Right hindlimb (tissue), 1 donor: Measurements from ENCODE around the gene RERE.
"Not testable (repeated sequence)": the region's sequence is repeated elsewhere in the genome, so short reads cannot be mapped to it uniquely, and the experiment has no call there.

ENCODE experiments used
- DNase-seq: peaks from one replicate; pipeline ENCODE4 v3.0.0-alpha.2; 2018

Gene RERE

DNA sequence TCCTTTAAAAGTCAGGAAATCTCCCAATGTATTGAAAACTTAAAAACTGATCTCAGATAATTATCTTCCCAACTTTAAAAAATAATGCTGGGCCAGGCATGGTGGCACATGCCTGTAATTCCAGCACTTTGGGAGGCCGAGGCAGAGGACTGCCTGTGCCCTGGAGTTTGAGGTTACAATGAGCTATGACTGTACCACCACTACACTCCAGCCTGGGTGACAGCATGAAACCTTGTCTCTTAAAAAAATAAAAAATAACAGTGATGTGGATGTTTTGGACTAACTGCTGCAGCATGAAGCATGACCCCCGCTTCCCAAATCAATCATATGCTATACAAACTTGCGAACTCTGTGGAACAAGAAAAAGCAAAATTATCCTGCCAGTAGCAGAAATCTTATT, 186.3 kb downstream of the RERE start:
- no peak for DNase-seq

DNA sequence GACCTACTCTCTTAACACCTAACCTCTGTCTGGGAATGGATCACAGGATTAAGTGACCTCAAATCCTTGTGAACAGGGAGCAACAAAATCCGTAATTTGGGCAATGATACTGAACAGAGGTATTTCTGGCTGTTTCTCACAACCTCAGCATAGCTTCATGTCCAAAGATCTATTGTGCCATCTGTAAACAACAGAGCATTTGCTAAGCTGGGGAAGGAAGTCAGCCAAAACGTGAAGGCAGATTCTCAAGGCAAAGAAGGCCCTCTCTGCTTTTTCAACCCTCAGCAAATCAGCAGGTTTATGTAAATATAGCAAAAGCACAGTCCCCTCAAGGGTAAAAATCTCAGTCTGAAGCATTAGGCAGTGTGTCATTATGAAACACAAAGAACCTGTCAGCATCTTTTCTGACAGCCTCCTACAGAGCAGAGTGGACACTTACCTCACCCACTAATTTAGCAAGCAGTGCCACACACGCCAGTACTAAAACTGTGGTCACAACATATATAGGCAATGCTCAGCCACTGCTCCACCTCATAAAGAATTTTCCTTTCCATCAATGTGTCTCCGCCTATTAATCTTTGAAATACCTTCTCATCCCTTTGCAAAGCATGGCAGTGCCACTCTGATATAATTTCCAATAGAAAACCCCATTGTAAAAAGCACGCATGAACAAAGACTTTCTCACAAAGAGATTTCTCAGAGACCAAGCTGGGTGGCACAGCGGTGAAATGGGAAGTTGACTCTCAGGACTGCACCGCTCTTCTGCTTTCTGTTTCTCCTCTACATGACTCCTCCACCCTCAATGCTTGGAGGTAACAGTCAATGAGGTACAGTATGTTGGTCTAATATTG, 188.0 kb downstream of the RERE start:
- no peak for DNase-seq

DNA sequence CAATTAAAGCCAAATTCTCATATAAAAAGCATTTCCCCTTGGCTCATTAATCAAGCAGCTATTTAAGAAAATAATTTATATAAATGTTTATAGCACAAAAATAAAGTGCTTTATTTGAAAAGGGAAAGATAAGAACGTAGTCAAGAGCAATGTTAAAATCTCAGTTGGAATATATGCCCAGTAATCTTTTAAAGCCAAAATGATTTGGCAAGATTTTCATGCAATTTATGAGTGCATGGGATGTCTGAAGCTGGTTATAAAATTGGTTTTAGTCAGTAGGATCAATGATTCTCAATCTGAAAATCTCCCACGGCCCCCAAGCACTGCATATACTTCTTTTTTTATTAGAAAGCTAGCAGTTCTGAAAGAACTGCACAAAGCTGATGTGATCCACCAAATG, 188.8 kb downstream of the RERE start:
- DNase-seq = no peak

DNA sequence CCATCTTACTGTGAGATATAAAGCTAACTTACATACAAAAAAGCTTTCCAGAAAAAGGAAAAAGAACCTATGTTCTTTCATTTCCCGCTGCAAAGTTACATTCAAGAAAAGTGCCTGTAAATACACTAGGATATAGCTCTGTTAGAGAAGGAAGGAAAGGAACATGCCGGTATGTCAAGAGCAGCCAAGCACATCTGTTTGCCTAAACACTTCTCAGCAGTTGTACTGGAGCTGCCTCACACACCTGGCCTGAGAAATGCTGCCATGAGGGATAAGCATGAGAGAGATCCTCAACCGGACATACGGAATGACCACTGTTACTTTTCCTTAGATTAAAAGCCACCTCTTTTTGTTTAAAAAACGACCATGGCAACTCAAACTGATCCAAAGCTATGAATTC, 189.7 kb downstream of the RERE start:
- no peak for DNase-seq

DNA sequence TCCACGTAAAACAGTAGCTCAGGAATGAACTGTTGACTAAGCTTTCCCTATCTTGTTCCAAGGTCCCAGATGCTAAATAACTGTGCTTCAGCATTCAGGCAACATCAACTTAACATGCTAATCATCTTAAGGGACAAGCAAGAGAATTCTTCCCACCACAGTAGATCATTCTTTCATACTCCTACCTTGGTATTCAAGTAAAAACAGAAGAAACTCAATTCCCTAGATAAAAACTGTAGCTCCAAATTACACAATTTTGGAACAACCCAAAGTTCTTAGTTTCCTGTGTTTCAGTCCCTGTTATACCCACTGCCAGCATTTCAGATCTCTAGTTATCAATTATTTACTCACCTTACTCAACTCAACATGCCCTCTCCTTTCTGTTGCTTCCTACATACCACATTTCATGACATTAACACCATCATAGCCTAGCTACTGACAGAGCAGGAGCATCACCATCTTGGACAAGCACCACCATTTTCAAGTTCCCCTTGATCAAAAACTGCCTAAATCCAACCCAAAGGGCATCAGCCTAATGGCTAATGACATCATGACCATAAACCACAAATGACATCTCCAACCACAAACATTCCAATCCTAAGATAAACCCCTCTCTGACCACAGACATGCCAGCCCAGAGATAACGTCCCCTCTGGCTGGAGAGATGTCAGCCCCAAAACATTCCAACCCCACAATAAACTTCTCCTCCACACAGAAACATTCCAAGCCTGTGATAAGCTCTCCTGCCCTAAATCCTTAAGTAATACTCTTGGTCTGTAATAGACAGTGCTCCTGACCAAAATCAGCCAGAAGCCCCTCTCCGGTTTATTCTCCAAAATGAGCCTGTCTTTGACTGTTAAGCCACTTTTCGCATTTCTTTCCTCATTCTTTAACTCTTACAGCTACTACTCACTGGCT, 191.2 kb downstream of the RERE start:
- no peak for DNase-seq

DNA sequence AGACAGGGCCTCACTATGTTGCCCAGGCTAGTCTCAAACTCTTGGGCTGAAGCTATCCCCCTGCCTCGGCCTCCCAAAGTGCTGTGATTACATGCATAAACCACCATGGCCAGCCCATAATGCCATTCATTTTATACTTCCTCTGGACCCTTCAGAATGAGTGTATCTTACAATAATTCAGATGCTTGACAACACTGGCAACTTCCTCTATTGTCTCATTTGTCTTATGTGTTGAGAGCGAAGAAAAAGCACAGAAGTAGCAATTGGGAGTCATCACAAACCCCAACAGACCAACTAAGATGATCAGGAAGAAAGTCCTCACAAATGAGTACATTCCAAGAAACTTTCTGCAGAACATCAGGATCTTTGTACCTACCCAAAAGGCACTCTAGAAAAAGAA, 191.9 kb downstream of the RERE start:
- no peak for DNase-seq

DNA sequence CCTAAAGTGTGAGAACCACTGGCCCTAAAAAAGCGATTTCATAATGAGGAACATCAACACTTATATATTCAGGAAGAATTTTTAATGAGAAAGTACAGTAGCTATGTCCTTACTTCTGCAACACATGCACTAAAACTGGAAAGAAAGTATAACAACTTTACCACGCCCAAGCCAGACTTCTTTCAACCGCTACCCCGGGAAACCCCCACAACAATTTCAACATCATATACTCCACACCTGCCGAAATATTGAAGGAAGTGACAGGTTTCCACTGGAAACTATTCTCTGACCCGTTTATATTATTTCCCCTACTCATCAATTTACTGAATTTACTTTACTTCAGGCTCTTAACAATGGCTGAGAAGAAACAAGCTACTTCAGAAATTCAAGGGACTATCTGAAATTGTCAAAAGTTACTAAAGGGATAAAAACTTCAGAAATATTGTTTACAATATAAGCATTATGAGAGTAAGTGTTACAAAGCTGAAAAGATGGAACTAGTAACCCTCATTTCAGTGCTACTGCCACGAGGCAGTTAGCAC, 193.7 kb downstream of the RERE start:
- not testable (repeated sequence) for DNase-seq

DNA sequence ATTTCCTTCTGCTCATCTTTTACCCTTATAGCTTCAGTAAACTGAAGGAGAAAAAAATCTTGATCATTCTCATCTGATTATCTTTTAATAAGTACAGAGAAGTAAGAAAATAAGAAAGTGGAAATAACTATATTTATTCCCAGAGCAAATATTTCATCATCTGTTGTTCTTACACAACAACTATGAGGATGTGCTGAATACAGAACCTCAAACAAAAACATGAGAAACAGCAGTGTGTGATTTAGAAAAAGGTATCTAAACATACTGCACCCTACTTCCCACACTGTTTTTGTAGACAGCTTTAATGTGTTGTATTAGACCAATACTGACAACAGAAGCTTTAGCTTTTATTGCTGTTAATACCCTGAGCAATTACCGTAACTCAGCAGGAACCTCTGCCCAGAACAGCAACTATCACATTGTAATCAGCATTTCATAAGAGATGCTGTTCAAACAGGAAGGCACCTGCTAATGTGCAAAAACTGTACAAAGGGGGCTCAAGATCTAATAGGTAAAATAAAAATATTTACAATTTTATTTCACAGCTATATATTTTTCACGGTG, 195.6 kb downstream of the RERE start:
- not testable (repeated sequence) for DNase-seq

DNA sequence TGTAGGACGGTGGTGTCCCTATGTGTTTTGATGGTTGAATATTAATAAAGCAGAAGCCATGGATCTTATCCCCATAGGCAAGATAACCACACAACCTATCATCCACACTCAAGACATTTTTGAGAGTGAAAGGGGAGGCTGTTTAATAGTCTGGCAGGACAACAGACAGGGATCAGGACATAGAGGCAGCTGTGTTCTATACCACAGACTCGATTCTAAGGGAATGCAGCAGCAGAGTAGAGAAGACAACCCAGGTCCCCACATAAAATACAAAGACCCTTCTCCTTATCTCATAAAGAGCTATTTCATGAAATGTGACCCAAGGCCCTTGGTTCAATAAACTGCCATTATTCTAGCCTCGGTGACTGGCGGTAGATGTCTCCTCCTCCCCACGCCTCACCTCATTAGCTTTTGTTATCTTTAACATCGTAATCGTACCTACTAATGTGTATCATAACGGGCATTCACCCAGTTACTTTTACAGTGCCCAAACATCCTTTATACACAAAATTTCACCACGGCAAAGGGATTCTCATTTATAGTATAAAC, 196.3 kb downstream of the RERE start:
- DNase-seq = not testable (repeated sequence)

DNA sequence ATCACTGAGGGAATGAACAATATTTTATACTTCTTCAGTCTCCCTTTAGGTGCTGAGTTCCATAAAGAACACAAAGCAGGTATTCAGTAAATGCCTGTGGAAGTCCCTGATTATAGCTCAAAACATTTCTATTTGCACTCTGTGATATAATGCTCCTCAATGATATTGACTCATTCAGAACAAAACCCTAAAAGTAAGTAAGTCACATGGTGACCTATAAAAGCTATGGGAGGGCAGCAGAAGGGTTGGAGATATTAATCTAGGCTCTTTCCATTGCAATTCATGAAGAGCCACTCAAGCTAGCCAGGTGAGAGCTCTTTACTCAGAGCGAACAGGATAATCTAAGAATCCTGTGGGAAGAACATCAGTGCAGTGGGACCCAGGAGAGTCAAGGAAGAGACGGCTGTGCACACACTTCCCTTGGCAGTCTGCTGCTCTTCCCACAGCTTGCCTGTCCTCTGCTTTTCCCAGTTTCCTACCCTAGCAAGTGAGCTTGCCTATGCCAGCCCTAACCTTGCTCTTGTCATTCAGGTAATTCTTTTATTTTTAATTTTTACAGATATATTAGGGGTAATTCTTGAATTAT, 197.4 kb downstream of the RERE start:
- not testable (repeated sequence) for DNase-seq

DNA sequence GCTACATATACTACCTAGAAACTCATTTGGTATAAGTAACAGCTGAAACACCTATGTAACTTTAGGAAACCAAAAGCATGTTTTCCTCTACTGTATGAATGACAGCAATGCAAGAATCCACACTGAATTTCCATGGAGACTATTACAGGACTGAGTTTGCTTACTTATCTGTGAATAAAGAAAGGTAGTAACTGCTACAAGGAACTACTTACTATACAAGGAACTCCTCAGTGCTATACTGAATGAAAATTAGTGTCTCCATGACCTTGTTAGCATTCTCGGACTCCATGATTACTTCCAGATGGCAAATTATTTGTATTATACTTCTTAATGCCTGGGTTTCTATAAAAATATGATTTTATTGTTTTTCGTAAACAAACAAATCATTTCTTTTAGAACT, 198.0 kb downstream of the RERE start:
- DNase-seq = not testable (repeated sequence)

DNA sequence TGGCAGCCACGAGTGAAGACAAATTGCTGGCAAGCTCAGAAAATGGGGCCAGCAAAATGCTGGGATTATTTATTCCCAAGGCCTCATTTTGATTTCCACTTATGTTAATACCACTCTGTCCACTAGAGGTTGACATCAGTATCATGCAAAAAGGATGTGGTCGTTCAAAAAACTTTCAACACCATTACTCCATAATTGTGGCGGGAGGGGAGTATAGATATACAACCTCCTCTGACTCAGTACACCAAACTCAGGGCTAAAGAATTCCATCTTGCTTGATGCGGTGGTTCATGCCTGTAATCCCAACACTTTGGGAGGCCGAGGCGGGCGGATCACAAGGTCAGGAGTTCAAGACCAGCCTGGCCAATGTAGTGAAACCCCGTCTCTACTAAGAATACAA, 200.6 kb downstream of the RERE start:
- DNase-seq = not testable (repeated sequence)

DNA sequence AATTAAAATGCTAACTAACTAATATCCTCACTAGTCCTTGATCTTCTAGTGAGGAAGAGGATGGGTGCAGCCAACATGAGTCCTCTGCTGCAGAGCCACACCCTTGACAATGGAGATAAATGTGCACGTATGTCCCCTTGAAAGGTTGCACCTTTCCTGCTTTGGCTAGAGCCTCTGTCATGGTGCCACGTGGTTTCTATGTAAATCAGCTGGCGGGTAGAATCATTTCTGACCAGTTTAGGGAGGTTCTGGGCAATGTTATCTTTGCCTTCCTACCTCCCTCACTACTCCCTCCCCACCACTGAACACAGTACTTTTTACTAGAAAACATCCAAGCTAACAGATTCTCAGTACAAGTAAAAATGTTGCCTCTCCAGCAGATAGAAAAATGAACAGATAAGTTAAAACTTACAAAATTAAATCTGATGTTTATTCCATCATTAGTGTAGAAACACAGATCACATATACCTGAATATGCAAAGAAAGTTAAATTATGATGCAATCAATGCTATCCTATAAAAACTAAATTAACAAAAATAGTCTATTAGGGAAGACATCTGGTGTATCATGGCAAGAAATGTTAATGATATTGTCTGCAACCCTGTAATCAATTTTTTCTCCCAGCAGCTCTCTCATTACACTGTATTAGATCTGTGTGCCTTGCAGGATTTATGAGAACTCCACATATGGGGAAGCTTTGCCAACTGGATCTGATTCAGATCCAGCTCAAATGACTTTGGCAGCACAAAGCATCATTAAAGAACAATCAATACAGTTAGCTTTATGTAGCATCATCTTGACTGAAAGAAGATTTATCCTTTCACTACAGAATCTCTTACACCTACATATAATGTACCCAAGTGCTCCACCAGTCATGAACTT, 205.6 kb downstream of the RERE start:
- not testable (repeated sequence) for DNase-seq

DNA sequence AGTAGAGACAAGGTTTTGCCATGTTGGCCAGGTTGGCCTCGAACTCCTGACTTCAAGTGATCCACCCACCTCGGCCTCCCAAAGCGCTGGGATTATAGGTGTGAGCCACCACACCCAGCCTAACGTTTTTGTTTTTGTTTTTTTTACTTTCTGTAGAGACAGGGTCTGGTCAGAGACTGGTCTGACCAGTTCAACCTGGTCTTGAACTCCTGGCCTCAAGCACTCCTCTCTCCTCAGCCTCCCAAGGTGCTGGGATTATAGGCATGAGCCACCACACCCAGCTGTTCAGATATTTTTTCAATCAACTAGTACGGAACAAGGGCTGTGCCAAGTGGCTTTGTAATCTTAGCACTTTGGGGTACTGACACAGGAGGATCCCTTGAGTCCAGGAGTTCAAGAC, 209.5 kb downstream of the RERE start:
- no peak for DNase-seq

DNA sequence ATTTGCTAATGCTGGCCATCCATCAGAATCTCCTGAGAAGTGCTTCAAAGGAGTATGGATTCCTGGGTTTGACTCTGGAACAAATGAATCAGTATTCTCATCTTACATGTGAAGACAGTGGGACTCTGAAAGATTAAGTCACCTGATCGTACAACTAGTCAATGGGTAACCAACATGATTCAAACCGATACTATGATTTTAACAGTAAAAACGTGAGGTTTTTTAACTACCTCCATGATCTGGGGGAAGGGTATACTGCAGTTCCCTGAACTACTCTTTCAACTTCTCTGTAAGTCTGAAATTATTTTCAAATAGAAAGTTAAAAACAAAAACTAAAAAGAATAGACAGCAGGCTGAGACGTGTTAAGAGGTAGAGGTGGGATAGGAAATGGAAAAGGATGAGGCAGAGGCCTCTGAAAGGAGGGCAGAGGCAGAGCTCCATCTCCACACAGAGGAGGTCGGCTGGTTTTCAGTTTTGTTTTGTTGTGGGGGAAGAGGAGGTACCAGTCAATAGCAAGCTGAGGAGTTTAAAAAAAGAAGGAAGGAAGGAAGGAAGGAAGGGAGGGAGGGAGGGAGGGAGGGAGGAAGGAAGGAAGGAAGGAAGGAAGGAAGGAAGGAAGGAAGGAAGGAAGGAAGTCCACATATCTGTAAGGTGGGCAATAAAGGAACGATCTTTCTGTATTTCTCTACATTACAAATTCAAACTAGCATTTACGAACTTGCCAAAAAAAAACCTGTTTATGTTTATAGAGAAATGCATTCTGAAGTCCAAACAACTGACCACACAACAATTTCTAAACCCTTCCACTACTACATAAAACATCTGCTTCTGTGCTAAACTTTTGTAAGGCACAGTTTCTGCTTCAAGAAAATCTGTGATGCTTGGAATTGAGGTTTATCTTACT, 213.1 kb downstream of the RERE start:
- DNase-seq = no peak

DNA sequence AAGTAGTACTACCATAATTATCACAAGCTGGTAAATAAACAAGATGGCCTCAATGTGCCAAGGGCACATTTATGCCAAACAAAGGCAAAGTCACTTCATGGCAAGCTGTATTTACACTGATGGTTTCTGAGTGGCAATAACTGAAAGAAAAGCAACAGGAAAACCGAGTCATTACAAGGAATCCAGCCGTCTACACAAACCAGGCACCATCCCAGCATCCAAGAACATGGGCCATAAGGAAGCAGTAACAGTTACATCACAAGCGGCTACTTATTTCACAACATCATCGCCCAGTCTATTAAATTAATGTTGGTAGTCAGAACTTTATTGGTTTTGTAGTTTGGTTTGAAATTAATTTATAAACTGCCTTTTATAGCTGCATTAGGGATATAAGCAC, 214.2 kb downstream of the RERE start:
- no peak for DNase-seq

DNA sequence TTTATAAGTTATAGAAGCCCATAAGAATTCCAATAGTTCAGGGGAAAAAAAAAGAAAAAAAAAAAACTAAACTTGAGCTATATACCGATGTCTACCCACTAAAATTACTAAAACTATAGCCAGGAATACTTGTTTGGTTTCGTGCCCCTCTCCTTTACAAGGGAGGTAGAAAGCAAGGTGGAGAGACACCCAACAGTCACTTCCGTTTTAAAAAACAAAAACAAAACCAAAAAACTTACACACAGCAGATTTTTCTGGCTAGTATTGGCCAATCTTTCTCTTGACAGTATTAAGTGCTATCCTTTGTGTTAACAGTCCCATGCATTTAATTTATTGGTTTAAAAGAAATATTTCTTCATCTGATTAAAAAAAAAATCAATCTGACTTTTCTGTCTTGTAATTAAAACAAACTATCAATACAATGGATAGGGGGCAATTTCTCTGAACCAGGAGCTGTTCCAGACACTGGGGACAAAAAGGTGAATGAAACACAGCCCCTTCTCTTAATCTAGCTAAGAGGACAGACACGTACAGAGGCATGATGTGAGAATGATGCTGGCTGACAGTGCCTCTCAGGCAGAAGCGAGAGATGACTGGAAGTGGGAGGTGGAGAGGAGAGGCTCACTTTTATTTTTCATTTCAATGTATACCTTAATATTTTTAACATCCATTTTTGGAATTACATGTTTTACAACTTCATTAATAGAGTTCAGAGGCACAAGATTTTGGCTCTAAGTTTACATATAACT, 214.8 kb downstream of the RERE start:
- DNase-seq = no peak

DNA sequence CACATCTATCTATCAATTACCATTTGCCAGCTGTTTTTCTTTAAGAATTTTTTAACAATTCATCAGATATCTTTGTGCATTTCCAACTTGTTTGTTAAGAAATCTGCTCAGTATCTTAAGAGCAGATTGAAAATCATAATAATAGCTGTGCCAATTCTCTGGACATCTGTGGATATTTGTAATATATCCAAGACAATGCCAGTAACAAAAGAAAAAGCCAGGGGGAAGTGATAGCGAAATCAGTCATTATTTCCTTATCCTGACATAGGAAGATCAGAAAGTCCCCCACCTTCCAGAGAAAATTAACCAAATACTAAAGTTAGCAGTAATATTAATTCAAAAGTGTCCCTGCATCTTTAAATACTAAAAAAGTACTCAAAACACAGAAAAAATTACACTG, 217.1 kb downstream of the RERE start:
- no peak for DNase-seq

DNA sequence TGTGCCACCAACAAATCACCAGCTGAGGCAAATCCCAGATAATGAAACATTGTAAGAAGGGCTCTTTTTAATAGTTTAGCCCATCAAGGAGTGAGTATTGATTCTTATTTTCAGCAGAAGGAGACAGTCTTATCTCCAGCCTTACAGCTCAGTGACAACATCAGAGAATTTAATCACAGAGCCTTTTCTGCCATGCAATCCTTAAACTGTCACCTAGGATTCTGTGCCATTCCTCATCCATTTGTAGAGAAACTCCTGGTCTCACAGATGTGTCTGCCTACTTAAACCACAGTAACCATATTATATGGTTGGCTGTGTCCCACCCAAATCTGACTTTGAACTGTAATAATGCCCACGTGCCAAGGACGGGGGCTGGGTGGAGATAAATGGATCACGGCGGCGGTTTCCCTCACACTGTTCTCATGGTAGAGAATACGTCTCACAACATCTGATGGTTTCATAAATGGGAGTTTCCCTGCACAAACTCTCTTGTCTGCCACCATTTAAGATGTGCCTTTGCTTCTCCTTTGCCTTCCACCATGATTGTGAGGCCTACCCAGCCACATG, 217.7 kb downstream of the RERE start:
- DNase-seq = no peak
